ENCODE data around the gene TRAPPC4. TPM values are rescaled to one million over a fixed set of nuclear protein-coding genes. Genes with fewer than 3 reads are reported as not detected.

The TRAPPC4 gene
- total RNA-seq, 4 donors from 2014 or later, result 37.4 to 105 (median 74.8) TPM

DNA sequence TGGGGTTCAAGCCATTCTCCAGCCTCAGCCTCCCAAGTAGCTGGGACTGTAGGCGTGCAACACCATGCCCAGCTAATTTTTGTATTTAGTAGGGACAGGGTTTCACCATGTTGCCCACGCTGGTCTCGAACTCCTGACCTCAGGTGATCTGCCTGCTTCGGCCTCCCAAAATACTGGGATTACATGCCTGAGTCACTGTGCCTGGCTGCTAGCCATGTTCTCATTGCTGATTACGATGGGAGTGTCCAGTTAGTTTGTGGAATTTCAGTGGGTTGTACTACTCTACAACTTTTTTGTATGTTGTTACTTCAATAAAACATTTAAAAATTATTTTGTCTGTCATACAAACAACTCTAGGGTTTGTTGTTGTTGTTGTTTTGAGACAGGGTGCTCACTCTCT is 44.2 kb downstream of the TRAPPC4 start:
- Histone ChIP-seq H3K27ac (no peak overlapping the region), H3K4me3 (no peak overlapping the region), H3K36me3 (no peaks in the 10 kb centered on the region), H3K9me3 (no peaks in the 10 kb centered on the region), H3K27me3 (no peaks in the 10 kb centered on the region), H3K4me1 (peaks cover 13 to 25% (median 17%) of the 10 kb centered on the region in 4 donors)
- 67% methylated on average over 5 of the region's 5 CpGs; no CpG with 5 or more reads in 1 of the 2 donors for WGBS, 2 donors (ENCODE audit: low coverage in 1 of 2)
- intact Hi-C loops (cut with DNase I; ENCODE audit: low total_unique reads), result no loop called here
- DNase-seq, result peak; percentile 46
- in situ Hi-C loops (cut with MboI; ENCODE audit: low pct_ligation_motif_present in 1 of 4, low pct_unique_long_range_greater_than_20kb in 1 of 4, low sequenced_read_pairs in 3 of 4), result no loop called here
- TF ChIP-seq, protein P1, sequence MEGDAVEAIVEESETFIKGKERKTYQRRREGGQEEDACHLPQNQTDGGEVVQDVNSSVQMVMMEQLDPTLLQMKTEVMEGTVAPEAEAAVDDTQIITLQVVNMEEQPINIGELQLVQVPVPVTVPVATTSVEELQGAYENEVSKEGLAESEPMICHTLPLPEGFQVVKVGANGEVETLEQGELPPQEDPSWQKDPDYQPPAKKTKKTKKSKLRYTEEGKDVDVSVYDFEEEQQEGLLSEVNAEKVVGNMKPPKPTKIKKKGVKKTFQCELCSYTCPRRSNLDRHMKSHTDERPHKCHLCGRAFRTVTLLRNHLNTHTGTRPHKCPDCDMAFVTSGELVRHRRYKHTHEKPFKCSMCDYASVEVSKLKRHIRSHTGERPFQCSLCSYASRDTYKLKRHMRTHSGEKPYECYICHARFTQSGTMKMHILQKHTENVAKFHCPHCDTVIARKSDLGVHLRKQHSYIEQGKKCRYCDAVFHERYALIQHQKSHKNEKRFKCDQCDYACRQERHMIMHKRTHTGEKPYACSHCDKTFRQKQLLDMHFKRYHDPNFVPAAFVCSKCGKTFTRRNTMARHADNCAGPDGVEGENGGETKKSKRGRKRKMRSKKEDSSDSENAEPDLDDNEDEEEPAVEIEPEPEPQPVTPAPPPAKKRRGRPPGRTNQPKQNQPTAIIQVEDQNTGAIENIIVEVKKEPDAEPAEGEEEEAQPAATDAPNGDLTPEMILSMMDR (IDR thresholded peaks at IDR 0.05), result no peak
- TF ChIP-seq POLR2A (IDR thresholded peaks at IDR 0.05), result no peak

DNA sequence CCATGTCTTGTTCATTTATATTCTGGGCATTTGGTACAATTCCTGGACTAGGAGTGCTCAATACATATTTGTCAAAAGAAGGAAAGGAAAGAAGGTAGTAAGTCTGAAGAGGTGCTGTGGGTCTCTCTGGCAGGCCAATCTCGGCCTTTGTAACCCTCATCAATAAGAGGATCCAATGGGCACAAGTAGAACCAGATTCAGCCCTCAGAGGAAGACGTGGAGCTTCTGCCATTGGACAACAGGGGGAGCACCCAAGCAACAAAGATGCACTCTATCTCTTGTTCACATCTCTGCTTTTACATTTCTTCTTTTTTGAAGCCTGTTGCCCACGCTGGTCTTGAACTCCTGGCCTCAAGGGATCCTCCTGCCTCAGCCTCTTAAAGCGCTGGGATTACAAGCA is 46.8 kb downstream of the TRAPPC4 start:
- H3K9me3 ChIP-seq, result no peaks in the 10 kb centered on the region
- in situ Hi-C loops (cut with MboI; ENCODE audit: low pct_ligation_motif_present in 1 of 4, low pct_unique_long_range_greater_than_20kb in 1 of 4, low sequenced_read_pairs in 3 of 4) (no loop called here), intact Hi-C loops (cut with DNase I; ENCODE audit: low total_unique reads) (no loop called here)
- H3K36me3 ChIP-seq, result peaks cover 0 to 6% (median 0%) of the 10 kb centered on the region in 4 donors
- peak; percentile 20 for DNase-seq
- 69 to 80% methylated on average over 1 to 4 of the region's 4 CpGs for WGBS, 2 donors (ENCODE audit: low coverage in 1 of 2)
- H3K27ac ChIP-seq, result no peak overlapping the region
- peaks cover 14 to 36% (median 22%) of the 10 kb centered on the region in 4 donors for H3K4me1 ChIP-seq
- no peaks in the 10 kb centered on the region for H3K27me3 ChIP-seq
- no peak overlapping the region for H3K4me3 ChIP-seq
- no peak for TF ChIP-seq POLR2A (IDR thresholded peaks at IDR 0.05)
- TF ChIP-seq, protein P1 (IDR thresholded peaks at IDR 0.05), result peak in 4 of 5 experiments; percentile 12 to 25 (median 18)

DNA sequence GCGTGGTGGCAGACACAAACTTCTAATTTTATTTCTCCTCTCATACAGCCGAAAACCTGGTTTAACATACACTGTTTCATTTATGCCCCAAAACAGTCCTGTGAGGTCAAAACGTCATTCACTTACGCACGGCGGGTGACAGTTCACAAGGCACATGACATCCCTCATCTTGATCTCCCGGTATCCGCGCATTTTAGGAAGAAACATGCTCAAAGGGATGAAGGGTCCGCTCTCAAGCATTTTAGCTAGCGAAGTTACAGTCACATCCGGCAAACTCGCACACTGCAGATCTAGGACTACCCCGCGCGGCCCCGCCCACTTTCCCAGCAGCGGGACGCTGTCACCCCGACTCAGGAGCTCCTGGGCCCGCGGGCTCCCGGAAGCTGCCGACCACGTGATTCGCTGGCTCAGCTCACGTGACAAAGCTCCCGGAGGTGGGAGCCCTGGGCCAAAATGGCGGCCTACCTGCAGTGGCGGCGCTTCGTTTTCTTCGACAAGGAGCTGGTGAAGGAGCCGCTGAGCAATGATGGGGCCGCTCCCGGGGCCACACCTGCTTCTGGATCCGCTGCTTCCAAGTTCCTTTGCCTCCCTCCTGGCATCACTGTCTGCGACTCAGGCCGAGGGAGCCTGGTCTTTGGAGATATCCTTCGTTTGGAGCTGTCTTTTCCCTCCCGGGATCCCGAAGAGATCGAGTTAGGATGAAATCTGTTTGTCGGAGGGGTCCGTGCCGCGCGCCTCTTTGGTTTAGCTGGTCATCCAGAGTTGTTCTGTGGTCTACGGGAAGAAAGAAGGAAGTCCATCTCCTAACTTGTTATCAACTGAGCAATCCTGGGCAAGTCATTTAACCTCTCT is 49.0 kb downstream of the TRAPPC4 start, which contains the start of gene VPS11:
VPS11 (plus strand) TSS at position 448 of the 852 bp plus-strand sequence; CDS start at position 454, 6 bp downstream.
- TF ChIP-seq, protein P1 (IDR thresholded peaks at IDR 0.05), result peak in 1 of 5 experiments; percentile 4
- TF ChIP-seq EP300 (IDR thresholded peaks at IDR 0.05; ENCODE audit: low read depth) (peak; percentile 2), POLR2A (IDR thresholded peaks at IDR 0.05) (peak; percentile 78), POLR2AphosphoS5 (IDR thresholded peaks at IDR 0.05) (peak; percentile 80 to 89 (median 89))
- Histone ChIP-seq H3K4me1 (peaks cover 14 to 35% (median 22%) of the 10 kb centered on the region in 4 donors), H3K4me3 (peak within 1 kb of the TSS; percentile 80 to 99 (median 90)), H3K9me3 (no peaks in the 10 kb centered on the region), H3K36me3 (peaks cover 0 to 27% (median 11%) of the 10 kb centered on the region in 4 donors), H3K27ac (peak within 1 kb of the TSS; percentile 88 to 97 (median 90)), H3K27me3 (no peaks in the 10 kb centered on the region)
- intact Hi-C loops (cut with DNase I; ENCODE audit: low total_unique reads) (no loop called here), in situ Hi-C loops (cut with MboI; ENCODE audit: low pct_ligation_motif_present in 1 of 4, low pct_unique_long_range_greater_than_20kb in 1 of 4, low sequenced_read_pairs in 3 of 4) (no loop called here)
- 0 to 1% methylated on average over 7 to 49 of the region's 49 CpGs for WGBS, 2 donors (ENCODE audit: low coverage in 1 of 2)
- DNase-seq, result peak; percentile 99

Small RNA genes within 50 kb of the gene (small RNA-seq; reads per million reads assigned to genes)
- gene AP003392.2 (0 reads per million in 4 donors), gene RF00017 (0 reads per million in 4 donors), gene RF00019 (0 reads per million in 4 donors)

Other genes with a start within 250 kb of the TRAPPC4 start
- gene DDX6, start 227.6 kb upstream of the TRAPPC4 start, total RNA-seq, result 100 to 1,000 TPM in 2 of 4 donors, 10 to 100 TPM in 2; 56.1 to 117 (median 86.8) TPM
- gene CXCR5, start 134.9 kb upstream of the TRAPPC4 start, total RNA-seq, result 1 to 10 TPM in 2 of 4 donors, not detected in 2; 2.5 to 4.1 TPM
- gene BCL9L, start 92.8 kb upstream of the TRAPPC4 start, total RNA-seq, result 10 to 100 TPM; 15.9 to 23.9 (median 18.5) TPM
- gene UPK2, start 62.5 kb upstream of the TRAPPC4 start, total RNA-seq, result not detected
- gene FOXR1, start 47.0 kb upstream of the TRAPPC4 start, total RNA-seq, result not detected
- 10 to 100 TPM; 46.1 to 94.3 (median 82.2) TPM for gene CENATAC, start 20.6 kb upstream of the TRAPPC4 start, total RNA-seq
- gene RPS25, start 423 bp upstream of the TRAPPC4 start, total RNA-seq, result 1,000 to 10,000 TPM in 1 of 4 donors, 100 to 1,000 TPM in 3; 220 to 1,105 (median 540) TPM
- gene SLC37A4, start 12.1 kb downstream of the TRAPPC4 start, total RNA-seq, result 10 to 100 TPM; 34.0 to 88.3 (median 81.2) TPM
- 100 to 1,000 TPM in 1 of 4 donors, 10 to 100 TPM in 3; 46.4 to 131 (median 61.0) TPM for gene HYOU1, start 38.4 kb downstream of the TRAPPC4 start, total RNA-seq
- 100 to 1,000 TPM in 1 of 4 donors, 10 to 100 TPM in 3; 19.8 to 122 (median 31.2) TPM for gene VPS11, start 49.1 kb downstream of the TRAPPC4 start, total RNA-seq
- 100 to 1,000 TPM in 1 of 4 donors, 10 to 100 TPM in 2, not detected in 1; 10.8 to 353 (median 21.3) TPM for gene HMBS, start 66.1 kb downstream of the TRAPPC4 start, total RNA-seq
- gene DPAGT1, start 83.1 kb downstream of the TRAPPC4 start, total RNA-seq, result 10 to 100 TPM in 3 of 4 donors, 1 to 10 TPM in 1; 4.5 to 63.9 (median 26.3) TPM
- gene C2CD2L, start 88.6 kb downstream of the TRAPPC4 start, total RNA-seq, result 10 to 100 TPM; 11.5 to 56.9 (median 32.7) TPM
- 10 to 100 TPM; 20.7 to 63.6 (median 48.2) TPM for gene HINFP, start 102.8 kb downstream of the TRAPPC4 start, total RNA-seq
- gene ABCG4, start 130.3 kb downstream of the TRAPPC4 start, total RNA-seq, result under 1 TPM in 1 of 4 donors, not detected in 3; 0.14 TPM
- gene NLRX1, start 150.0 kb downstream of the TRAPPC4 start, total RNA-seq, result 10 to 100 TPM; 16.4 to 30.1 (median 18.2) TPM
- 100 to 1,000 TPM in 2 of 4 donors, 10 to 100 TPM in 2; 75.2 to 248 (median 111) TPM for gene NHERF4, start 166.7 kb downstream of the TRAPPC4 start, total RNA-seq
- gene CBL, start 187.6 kb downstream of the TRAPPC4 start, total RNA-seq, result 10 to 100 TPM in 3 of 4 donors, 1 to 10 TPM in 1; 6.8 to 18.7 (median 12.4) TPM

All from transverse colon (tissue), 4 donors.